ENCODE data around the gene POLE3. TPM values are rescaled to one million over a fixed set of nuclear protein-coding genes. Genes with fewer than 3 reads are reported as not detected.

Gene POLE3
- total and polyA plus RNA-seq, 9 of the 15 experiments (the other 6 are each of a cell fraction or from before 2014, with no cell fraction given) = 52.6 to 179 (median 110) TPM

- no peak for TF ChIP-seq ZNF512 (tag; IDR thresholded peaks at IDR 0.05)
- TF ChIP-seq CAMTA2 (CRISPR knock-in tag; conservative IDR thresholded peaks at IDR 0.05) = no peak
- TF ChIP-seq BCLAF1 (IDR thresholded peaks at IDR 0.05; ENCODE audit: borderline replicate concordance in 1 of 2, control insufficient read depth in 1 of 2, low read depth in 2 of 2, low read length in 1 of 2) = no peak
- no peak for TF ChIP-seq STAG1 (CRISPR knock-in tag; IDR thresholded peaks at IDR 0.05; ENCODE audit: borderline replicate concordance)
- TF ChIP-seq GTF2F1 (IDR thresholded peaks at IDR 0.05; ENCODE audit: low read depth, low read length) = no peak
- TF ChIP-seq ZBTB8A (IDR thresholded peaks at IDR 0.05; ENCODE audit: partially characterized antibody) = no peak
- no peak for TF ChIP-seq STAT5A (IDR thresholded peaks at IDR 0.05; ENCODE audit: borderline replicate concordance, low read length)
- TF ChIP-seq ZNF609 (CRISPR knock-in tag; IDR thresholded peaks at IDR 0.05; ENCODE audit: borderline replicate concordance) = no peak
- TF ChIP-seq RFX7 (CRISPR knock-in tag; IDR thresholded peaks at IDR 0.05) = no peak
- no peak for TF ChIP-seq CREB5 (CRISPR knock-in tag; IDR thresholded peaks at IDR 0.05)
- no peak for TF ChIP-seq MXD1 (CRISPR knock-in tag; IDR thresholded peaks at IDR 0.05; ENCODE audit: borderline replicate concordance, poor library complexity, severe bottlenecking)
- no peak for TF ChIP-seq WHSC1 (IDR thresholded peaks at IDR 0.05; ENCODE audit: low read length)
- TF ChIP-seq CHD4 (IDR thresholded peaks at IDR 0.05; ENCODE audit: insufficient read depth, insufficient replicate concordance, low read depth, low read length, poor library complexity, severe bottlenecking) = no peak
Observed at GRCh38 chr9:113369855-113370140, 40.7 kb downstream of the POLE3 start (continued).
